Esophagus mucosa (tissue), 1 donor: ENCODE data around the gene LEAP2. TPM values are rescaled to one million over a fixed set of nuclear protein-coding genes. Genes with fewer than 3 reads are reported as not detected.
"Not testable (repeated sequence)": the region's sequence is repeated elsewhere in the genome, so short reads cannot be mapped to it uniquely, and the experiment has no call there.

ENCODE experiments used
- ATAC-seq: fragments of 200-7000 bp; cut with Tn5 transposase; one replicate; pipeline ENCODE4 v1.9.1; 2020
- total RNA-seq: library from RNA; stranded (reverse); gene quantifications from one replicate; pipeline ENCODE4 v1.2.4, GENCODE V29; 2023
- donor health status: DM: yes; HTN: yes; CAD: no.

Gene LEAP2
- total RNA-seq, 1 donor from 2014 or later: 0.68 TPM

DNA sequence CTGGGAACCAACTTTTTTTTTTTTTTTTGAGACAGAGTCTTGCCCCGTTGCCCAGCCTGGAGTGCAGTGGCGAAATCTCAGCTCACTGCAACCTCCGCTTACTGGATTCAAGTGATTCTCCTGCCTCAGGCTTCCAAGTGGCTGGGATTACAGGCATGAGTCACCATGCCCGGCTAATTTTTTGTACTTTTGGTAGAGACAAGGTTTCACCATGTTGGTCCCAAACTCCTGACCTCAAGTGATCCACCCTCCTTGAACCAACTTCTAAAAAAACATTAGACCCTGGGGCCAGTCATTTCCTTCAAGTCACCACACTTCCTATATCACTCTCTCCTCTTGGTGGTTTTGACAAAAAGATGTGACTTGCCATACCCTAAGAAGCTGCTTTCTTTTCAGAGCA, 32.2 kb upstream of the LEAP2 start:
- ATAC-seq: peak; percentile 46

DNA sequence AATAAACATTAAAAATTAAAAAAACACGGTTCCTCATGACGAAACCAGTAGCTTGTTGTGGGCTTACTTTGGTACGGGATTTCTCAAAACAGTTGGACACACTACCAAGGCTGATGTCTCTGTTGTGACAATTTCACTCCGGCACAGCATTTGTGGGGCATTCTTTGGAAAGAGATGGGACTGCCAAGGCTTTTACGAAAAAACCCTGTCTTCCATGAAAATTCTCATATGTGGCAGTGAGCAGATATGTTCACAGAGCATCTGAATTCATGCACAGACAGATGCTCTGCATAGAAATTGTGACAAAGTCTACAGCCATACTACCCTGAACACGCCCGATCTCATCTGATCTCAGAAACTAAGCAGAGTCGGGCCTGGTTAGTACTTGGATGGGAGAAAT, 25.2 kb upstream of the LEAP2 start:
- no peak for ATAC-seq

DNA sequence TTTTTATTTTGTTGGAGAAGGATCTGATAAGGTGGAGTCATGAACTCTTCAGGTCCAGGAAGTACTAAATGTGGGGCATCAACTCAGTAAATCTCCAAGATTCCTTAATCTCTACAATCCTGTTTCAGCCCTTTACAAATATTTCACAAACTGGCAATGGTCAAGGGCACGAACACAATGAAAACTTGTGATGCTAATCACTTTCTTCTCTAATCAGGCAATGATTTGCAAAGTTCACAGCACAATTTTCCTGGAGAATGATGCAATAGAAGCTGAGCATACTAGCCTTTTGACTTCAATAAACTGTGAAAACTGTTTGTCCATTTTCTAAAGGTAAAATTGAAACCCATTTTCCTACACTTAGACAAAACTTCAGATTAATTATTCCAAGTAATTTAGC, 24.1 kb upstream of the LEAP2 start:
- ATAC-seq: no peak

GRCh38 chr5:132850066-132850465, 23.4 kb upstream of the LEAP2 start:
- ATAC-seq: no peak

- no peak for ATAC-seq
Measured at GRCh38 chr5:132853323-132853722, 20.1 kb upstream of the LEAP2 start.

DNA sequence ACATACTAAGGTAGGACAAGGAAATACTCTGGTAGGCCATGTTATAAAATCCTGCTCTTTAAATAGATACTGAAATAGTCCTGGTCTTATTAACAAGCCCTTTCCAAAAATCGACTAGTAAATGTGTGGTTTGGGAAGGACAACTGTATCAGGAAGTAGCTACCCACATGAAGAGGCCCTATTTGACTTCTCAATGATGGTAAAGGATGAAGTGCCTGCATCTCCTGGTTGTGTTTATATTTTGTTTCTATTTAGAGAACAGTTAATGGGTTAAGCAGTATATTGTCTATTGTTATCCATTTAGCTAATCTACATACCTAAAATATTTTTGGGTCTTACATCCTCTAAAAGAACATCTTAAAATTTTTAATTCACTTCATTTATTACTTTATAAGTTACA, 19.7 kb upstream of the LEAP2 start:
- ATAC-seq: no peak

DNA sequence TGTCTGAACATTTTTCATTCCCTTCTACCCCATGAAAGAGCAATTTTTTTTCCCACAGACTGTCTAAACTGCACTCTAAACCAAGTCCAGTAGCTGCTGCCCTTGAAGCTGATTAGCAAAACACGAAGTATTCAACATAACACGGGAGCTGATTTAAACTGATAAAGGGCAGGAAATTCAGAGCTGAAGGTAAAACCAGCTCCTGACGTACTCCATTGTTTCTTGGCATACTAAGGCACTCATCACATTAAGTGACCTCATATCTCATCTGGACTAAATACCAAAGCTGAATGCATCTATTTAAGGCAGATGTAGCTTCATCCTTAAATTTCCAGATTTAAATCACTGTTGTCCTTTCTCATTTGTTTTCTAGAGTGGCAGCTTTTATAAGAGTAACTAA, 19.2 kb upstream of the LEAP2 start:
- no peak for ATAC-seq

GRCh38 chr5:132854992-132855391, 18.5 kb upstream of the LEAP2 start:
- not testable (repeated sequence) for ATAC-seq

DNA sequence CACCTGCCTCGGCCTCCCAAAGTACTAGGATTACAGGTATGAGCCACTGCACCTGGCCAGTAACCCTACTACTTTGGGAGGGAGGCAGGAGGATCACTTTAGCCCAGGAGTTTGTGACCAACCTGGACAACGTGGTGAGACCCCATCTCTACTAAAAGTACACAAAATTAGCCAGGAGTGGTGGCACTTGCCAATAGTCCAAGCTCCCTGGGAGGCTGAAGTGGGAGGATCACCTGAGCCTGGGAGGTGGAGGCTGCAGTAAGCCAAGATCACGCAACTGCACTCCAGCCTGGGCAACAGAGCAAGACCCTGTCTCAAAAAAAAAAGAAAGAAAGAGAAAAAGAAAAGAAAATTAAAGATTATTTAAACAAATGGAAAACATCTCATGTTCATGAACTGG, 17.5 kb upstream of the LEAP2 start:
- ATAC-seq: no peak

- no peak for ATAC-seq
Measured at GRCh38 chr5:132859889-132860437, 13.5 kb upstream of the LEAP2 start.

- ATAC-seq: no peak
Measured at GRCh38 chr5:132860742-132861141, 12.7 kb upstream of the LEAP2 start.

- peak; percentile 52 for ATAC-seq
Measured at GRCh38 chr5:132865668-132866341, 7.7 kb upstream of the LEAP2 start.

DNA sequence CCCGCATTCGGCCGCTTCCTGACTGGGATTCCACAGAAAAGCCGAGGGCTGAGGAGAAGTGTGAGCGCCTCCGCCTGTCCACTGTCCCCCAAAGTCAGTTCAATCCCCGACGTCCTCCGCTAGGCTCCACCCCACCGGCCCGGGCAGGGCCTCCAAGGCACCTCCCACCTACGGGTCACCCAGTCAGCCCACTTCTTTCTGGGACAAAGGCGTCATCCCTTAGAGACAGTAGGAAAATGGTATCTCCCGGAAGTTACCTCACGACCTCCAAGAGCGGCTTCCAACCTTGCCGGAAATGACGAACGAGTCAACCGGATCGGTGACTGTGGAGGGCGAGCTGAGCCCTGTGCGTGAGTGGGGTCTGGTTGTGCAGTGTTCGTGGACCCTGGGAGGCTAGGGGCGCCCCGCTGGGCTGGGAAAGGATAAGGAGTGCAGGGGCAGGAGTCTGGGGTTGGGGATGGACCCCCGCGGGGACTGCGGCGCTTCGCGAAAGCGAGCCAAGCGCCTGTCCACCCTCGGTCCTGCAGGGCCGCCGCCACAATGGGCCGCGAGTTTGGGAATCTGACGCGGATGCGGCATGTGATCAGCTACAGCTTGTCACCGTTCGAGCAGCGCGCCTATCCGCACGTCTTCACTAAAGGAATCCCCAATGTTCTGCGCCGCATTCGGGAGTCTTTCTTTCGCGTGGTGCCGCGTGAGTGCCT, 7.0 kb upstream of the LEAP2 start, which contains the start of the genes GDF9 and UQCRQ:
TSS of gene GDF9 (minus strand) at position 128 of the 704 bp plus-strand sequence. CDS start 1,936 bp downstream, outside the sequence.
TSS of gene UQCRQ (plus strand) at position 301 of the 704 bp plus-strand sequence. CDS start at position 541, 240 bp downstream.
- ATAC-seq: peak; percentile 99

DNA sequence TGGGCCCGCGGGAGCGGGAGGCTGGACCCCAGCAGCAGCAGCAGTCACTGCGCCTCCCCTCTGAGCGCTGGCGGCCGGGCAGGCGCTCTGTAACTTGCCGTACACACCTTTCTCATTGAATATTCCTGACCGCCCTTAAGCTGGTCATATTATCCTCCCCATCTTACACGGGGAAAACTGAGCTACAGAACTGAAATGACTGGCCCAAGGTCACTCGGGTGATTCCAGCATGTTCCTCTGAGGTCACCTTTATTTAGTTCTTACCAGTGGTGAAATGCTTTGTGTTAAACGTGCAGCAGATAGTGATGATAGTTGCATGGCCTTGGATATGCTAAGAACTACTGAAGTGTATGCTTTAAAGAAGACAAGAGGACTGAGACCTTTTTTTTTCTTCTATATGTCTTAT, 6.4 kb upstream of the LEAP2 start:
- no peak for ATAC-seq

GRCh38 chr5:132868754-132869153, 4.7 kb upstream of the LEAP2 start:
- no peak for ATAC-seq

- ATAC-seq: no peak
Measured at GRCh38 chr5:132870801-132871200, 2.7 kb upstream of the LEAP2 start.

GRCh38 chr5:132871459-132872284, 1.8 kb upstream of the LEAP2 start:
- ATAC-seq: peak; percentile 20

DNA sequence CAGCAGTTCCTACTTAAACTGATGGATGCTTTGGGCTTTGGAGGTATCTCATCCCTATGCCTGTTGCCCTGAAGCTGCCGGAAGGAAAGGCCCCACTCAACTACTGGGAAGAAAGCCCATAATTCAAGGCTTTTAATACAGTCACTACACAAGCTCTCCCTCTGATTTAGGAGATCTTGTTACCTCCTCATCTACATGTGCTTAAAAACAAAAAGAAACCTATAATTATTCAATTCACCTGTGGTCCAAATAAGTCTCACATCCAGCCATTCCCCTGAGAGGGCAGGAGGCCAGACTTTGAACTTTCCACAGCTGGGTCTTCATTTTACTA, 715 bp upstream of the LEAP2 start:
- no peak for ATAC-seq

DNA sequence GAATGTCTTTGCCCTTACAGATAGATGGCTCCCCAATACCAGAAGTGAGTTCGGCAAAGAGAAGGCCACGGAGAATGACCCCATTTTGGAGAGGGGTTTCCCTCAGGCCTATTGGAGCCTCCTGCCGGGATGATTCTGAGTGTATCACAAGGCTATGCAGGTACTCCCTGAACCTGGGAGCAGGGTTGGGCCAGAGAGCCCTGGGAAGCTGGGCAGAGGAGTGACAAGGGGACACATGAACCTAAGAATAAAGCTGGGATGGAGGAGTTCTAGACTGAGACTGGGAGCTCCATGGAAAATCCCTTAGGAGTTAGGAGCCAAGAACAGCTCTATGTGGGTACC, 433 bp downstream of the LEAP2 start:
- ATAC-seq: no peak

DNA sequence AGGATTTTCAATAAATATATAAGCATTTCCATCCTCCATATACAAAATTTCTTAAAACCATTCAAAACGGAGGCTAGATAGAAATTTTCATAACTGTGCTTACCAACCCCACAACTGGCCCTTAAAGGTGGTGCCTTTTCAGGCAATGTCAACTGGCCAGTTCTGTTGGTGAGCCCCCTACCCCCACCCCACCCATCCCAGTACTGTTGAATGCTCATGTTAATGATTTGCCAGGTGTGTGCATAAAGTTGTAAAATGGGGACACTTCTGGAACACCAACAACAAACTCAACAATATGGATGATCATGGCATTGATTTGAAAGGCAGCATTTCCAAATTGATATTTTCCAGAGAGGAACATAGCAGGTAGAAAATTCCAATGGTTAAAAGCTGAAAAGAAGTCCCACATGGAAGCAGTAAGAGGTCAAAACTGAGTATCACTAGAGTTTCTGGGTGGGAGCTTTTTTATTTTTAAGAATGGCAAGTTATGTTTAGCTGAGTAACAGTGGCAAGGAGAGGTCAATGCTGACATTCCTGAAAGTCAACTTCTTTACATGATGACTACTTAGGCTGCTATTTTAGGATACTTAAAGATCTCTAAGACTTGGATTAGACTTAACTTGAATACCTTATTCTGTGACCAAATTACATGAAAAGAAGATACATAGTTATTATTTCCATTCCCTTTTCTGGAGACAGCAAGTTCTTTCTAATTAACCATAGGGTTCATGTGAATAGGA, 2.7 kb downstream of the LEAP2 start:
- ATAC-seq: peak; percentile 67

DNA sequence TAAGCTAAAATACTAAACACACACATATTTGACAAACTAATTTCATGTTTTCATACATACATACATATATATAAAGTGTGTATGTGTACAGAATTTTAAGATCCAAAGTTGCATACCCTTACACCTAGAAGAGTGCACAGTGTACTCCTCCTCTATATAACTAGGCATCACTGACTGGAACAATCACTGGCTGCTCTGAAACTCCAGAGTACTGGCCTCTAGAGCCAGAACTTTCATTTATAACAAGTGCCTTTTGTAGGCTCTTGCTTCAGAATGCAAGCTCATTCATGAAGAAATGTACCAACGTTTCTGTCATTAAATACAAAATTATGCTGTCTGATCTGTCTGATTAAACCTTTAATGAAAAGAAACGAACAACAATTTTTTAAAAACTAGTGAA, 4.0 kb downstream of the LEAP2 start:
- ATAC-seq: no peak

DNA sequence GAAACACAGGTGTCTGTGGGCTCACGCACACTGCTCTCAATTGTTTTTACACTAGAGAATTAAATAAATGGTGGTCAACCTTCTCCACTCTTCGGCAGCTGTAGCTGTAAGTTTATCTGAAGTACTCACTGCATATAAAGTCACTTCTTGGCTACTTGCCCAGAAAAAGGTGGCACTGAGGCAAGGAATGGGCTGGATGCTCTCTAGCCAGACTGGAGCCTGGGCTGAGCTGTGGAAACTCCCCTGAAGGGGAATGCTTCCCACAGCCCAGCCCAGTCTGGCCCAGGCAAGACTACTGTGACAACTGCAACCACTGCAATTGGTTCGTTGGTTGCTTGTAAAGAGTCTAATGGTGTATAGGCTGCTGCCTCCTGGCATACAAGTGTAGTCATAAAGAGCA, 4.5 kb downstream of the LEAP2 start:
- peak; percentile 32 for ATAC-seq
